Measurements from ENCODE around the gene AOAH. TPM values are rescaled to one million over a fixed set of nuclear protein-coding genes. Genes with fewer than 3 reads are reported as not detected.
A peak's percentile ranks its signal among the peaks of the same experiment; 100 is the strongest.

AOAH gene
- total RNA-seq (2014; rRNA removed; shearing (Covaris generic)), result 27.9 and 29.3 TPM in 2 replicates

- no peak for DNase-seq (ENCODE audit: low spot score)
Observed at GRCh38 chr7:36723951-36724664, at the start of gene AOAH. AOAH (minus strand) TSS chr7:36724494; CDS start chr7:36724148, 346 bp downstream.

GRCh38 chr7:36766451-36766850, 42.2 kb upstream of the AOAH start:
- DNase-seq (ENCODE audit: low spot score), result no peak

GRCh38 chr7:36765605-36766004, 41.3 kb upstream of the AOAH start:
- DNase-seq (ENCODE audit: low spot score), result no peak

- DNase-seq (ENCODE audit: low spot score), result no peak
Observed at GRCh38 chr7:36764929-36765328, 40.6 kb upstream of the AOAH start.

- peak; percentile 67 for DNase-seq (ENCODE audit: low spot score)
Observed at GRCh38 chr7:36763132-36763816, 39.0 kb upstream of the AOAH start.

GRCh38 chr7:36762394-36762793, 38.1 kb upstream of the AOAH start:
- no peak for DNase-seq (ENCODE audit: low spot score)

GRCh38 chr7:36761835-36762234, 37.5 kb upstream of the AOAH start:
- DNase-seq (ENCODE audit: low spot score), result no peak

- DNase-seq (ENCODE audit: low spot score), result no peak
Observed at GRCh38 chr7:36760856-36761762, 36.8 kb upstream of the AOAH start.

GRCh38 chr7:36758879-36759278, 34.6 kb upstream of the AOAH start:
- DNase-seq (ENCODE audit: low spot score), result no peak

GRCh38 chr7:36755484-36755883, 31.2 kb upstream of the AOAH start:
- DNase-seq (ENCODE audit: low spot score), result no peak

- no peak for DNase-seq (ENCODE audit: low spot score)
Observed at GRCh38 chr7:36752026-36752711, 27.9 kb upstream of the AOAH start.

- no peak for DNase-seq (ENCODE audit: low spot score)
Observed at GRCh38 chr7:36750451-36750850, 26.2 kb upstream of the AOAH start.

- peak; percentile 52 for DNase-seq (ENCODE audit: low spot score)
Observed at GRCh38 chr7:36749282-36749960, 25.1 kb upstream of the AOAH start.

GRCh38 chr7:36748017-36748487, 23.8 kb upstream of the AOAH start:
- DNase-seq (ENCODE audit: low spot score), result no peak

GRCh38 chr7:36747280-36748016, 23.2 kb upstream of the AOAH start:
- peak; percentile 75 for DNase-seq (ENCODE audit: low spot score)

GRCh38 chr7:36746347-36746746, 22.1 kb upstream of the AOAH start:
- peak; percentile 86 for DNase-seq (ENCODE audit: low spot score)

GRCh38 chr7:36742911-36743775, 18.8 kb upstream of the AOAH start:
- DNase-seq (ENCODE audit: low spot score), result no peak

- no peak for DNase-seq (ENCODE audit: low spot score)
Observed at GRCh38 chr7:36741866-36742265, 17.6 kb upstream of the AOAH start.

GRCh38 chr7:36739351-36739750, 15.1 kb upstream of the AOAH start:
- no peak for DNase-seq (ENCODE audit: low spot score)
